K562 (cell line): ENCODE measurements around the gene CD14. TPM values are rescaled to one million over a fixed set of nuclear protein-coding genes. Genes with fewer than 3 reads are reported as not detected.

Experiments
- FOXJ3 ChIP-seq: sonication (generic); formaldehyde crosslinking; IDR thresholded peaks from 2 replicates; pipeline ENCODE4 v1.4.0; 2020; ENCODE audit warnings: mild to moderate bottlenecking, missing genetic modification reagents
- MLX ChIP-seq, 2 experiments: fragments of 450-650 bp in 1 of 2; sonication (generic) in 1 of 2; formaldehyde crosslinking; conservative IDR thresholded peaks; 2 replicates each; pipeline versions ENCODE4 v1.4.0 to v1.8.1; 2020 to 2022; ENCODE audit warnings: mild to moderate bottlenecking in 1 of 2, missing genetic modification reagents in 1 of 2
- OTX1 ChIP-seq: fragments of 450-650 bp; formaldehyde crosslinking; IDR thresholded peaks from 2 replicates; pipeline ENCODE4 v1.4.0; 2022; ENCODE audit warnings: mild to moderate bottlenecking
- STAT5A ChIP-seq: IDR thresholded peaks from 2 replicates; pipeline ENCODE4 v1.6.1; 2012; ENCODE audit warnings: low read length, inconsistent platforms, borderline replicate concordance
- TBL1XR1 ChIP-seq, 2 experiments: IDR thresholded peaks; 2 replicates each; pipeline ENCODE4 v1.6.1; 2012; ENCODE audit warnings: improper control_type of control experiment in 2 of 2, low read length in 2 of 2, mild to moderate bottlenecking in 1 of 2
- THAP12 ChIP-seq: fragments of 250-450 bp; sonication (Bioruptor Pico); IDR thresholded peaks from 2 replicates; pipeline ENCODE4 v1.9.0; 2021; ENCODE audit warnings: mild to moderate bottlenecking, inconsistent platforms
- ZMIZ1 ChIP-seq, 2 experiments: fragments of 150-350 bp in 1 of 2; IDR thresholded peaks; 2 replicates each; pipeline ENCODE4 v1.6.1; 2012 to 2016; ENCODE audit warnings: low read depth in 2 of 2, low read length in 2 of 2, mild to moderate bottlenecking in 1 of 2, moderate library complexity in 1 of 2
- ZNF280A ChIP-seq: fragments of 450-650 bp; IDR thresholded peaks from 2 replicates; pipeline ENCODE4 v1.6.1; 2018; ENCODE audit warnings: mild to moderate bottlenecking, low read depth; ENCODE audit not compliant: partially characterized antibody
- ZNF407 ChIP-seq: fragments of 450-650 bp; IDR thresholded peaks from 2 replicates; pipeline ENCODE4 v1.6.1; 2016; ENCODE audit warnings: low read depth
- ZNF583 ChIP-seq: fragments of 250-450 bp; sonication (Bioruptor Pico); IDR thresholded peaks from 2 replicates; pipeline ENCODE4 v1.4.0; 2020
- polyA plus RNA-seq, 8 experiments: library from polyadenylated mRNA; depleted of rRNA in 4 of 8; stranded (reverse) in 5 of 8; unstranded in 3 of 8; fragments of >200 nt; fragmentation: Nextera tagmentation in 2 of 8; fragmentation: Illumina TruSeq in 1 of 8; extraction: Ambion mirVana in 2 of 8; extraction: Trizol in 1 of 8; gene quantifications; 2 replicates each; pipeline versions ENCODE4 v1.2.1 to v1.2.3, GENCODE V29; 2011 to 2014; ENCODE audit warnings: inconsistent platforms in 1 of 8, missing spikeins in 1 of 8
- total RNA-seq, 7 experiments: library from RNA; depleted of rRNA in 6 of 7; stranded (reverse); fragments of >200 nt in 6 of 7; fragmentation: Illumina TruSeq in 2 of 7; extraction: Trizol in 2 of 7; gene quantifications; 2 replicates each; pipeline versions ENCODE4 v1.2.1 to v1.2.3, GENCODE V29; 2011 to 2021; ENCODE audit warnings: low replicate concordance in 1 of 7

CD14 gene
- total and polyA plus RNA-seq, 9 of the 15 experiments (the other 6 are each of a cell fraction or from before 2014, with no cell fraction given): 0.07 to 0.47 (median 0.14) TPM; not detected in 2

GRCh38 chr5:140611020-140611521, 21.9 kb downstream of the CD14 start (continued):
- no peak for TF ChIP-seq THAP12 (CRISPR knock-in tag)
- TF ChIP-seq ZNF407: no peak
- TF ChIP-seq ZNF583 (CRISPR knock-in tag): peak; percentile 34; the same call in 1 of the 2 replicates
- peak; percentile 61 to 92; a peak in 3 of 4 replicates for TF ChIP-seq TBL1XR1 (IDR thresholded peaks at IDR 0.05; ENCODE audit: low read length in 2 of 2)
- peak in 1 of 2 experiments; percentile 82; a peak in 1 of 4 replicates for TF ChIP-seq ZMIZ1 (IDR thresholded peaks at IDR 0.05; ENCODE audit: low read depth in 2 of 2, low read length in 2 of 2)
- peak; percentile 76 for TF ChIP-seq FOXJ3 (CRISPR knock-in tag)
- TF ChIP-seq MLX (CRISPR knock-in tag; conservative IDR thresholded peaks at IDR 0.05): no peak
- TF ChIP-seq OTX1 (CRISPR knock-in tag): no peak
- peak; percentile 82 for TF ChIP-seq STAT5A
- TF ChIP-seq ZNF280A: peak; percentile 79
